HG03469 (cell line): Measurements from ENCODE around the gene ST6GALNAC1.

Experiments used
- ATAC-seq: cut with Tn5 transposase; IDR thresholded peaks from one replicate; pipeline ENCODE4 v1.9.1; 2021; ENCODE audit warnings: mild to moderate bottlenecking, moderate library complexity, moderate number of reproducible peaks; ENCODE audit not compliant: unreplicated experiment

The ST6GALNAC1 gene

GRCh38 chr17:76584427-76585032 is 59.0 kb downstream of the ST6GALNAC1 start:
- ATAC-seq, result no peak

GRCh38 chr17:76582660-76583059 is 60.9 kb downstream of the ST6GALNAC1 start:
- ATAC-seq, result no peak

- no peak for ATAC-seq
Measured at GRCh38 chr17:76581515-76581914, 62.0 kb downstream of the ST6GALNAC1 start.

- no peak for ATAC-seq
Measured at GRCh38 chr17:76579281-76579680, 64.3 kb downstream of the ST6GALNAC1 start.

- ATAC-seq, result no peak
Measured at GRCh38 chr17:76578376-76578775, 65.2 kb downstream of the ST6GALNAC1 start.

- ATAC-seq, result no peak
Measured at GRCh38 chr17:76577876-76578275, 65.7 kb downstream of the ST6GALNAC1 start.

- ATAC-seq, result no peak
Measured at GRCh38 chr17:76576189-76576588, 67.4 kb downstream of the ST6GALNAC1 start.

GRCh38 chr17:76575570-76575969 is 68.0 kb downstream of the ST6GALNAC1 start:
- ATAC-seq, result no peak
